Kidney (tissue), 14 donors: Measurements from ENCODE around the gene IER2. TPM values are rescaled to one million over a fixed set of nuclear protein-coding genes. Genes with fewer than 3 reads are reported as not detected.

ENCODE experiments used
- DNase-seq, 5 donors: peaks; one replicate each; pipeline ENCODE4 v3.0.0-alpha.2; 2013 to 2020
- FAIRE-seq: peaks from 2 replicates; lab custom pipeline; 2012; peaks lifted over from hg19 to GRCh38; lab: Jason Lieb, UNC
- H3K27ac ChIP-seq, 2 donors: one replicate each; pipeline ENCODE4 v1.7.0; 2013; ENCODE audit warnings: low read depth in 2 of 2, low read length in 2 of 2, inconsistent platforms in 1 of 2
- H3K27me3 ChIP-seq: one replicate; pipeline ENCODE4 v1.7.1; 2013; ENCODE audit warnings: low read length, inconsistent platforms; ENCODE audit not compliant: control insufficient read depth, insufficient read depth
- H3K36me3 ChIP-seq, 3 donors: one replicate each; pipeline versions ENCODE4 v1.7.0 to v1.7.1; 2013; ENCODE audit warnings: low read length in 3 of 3, control low read depth in 1 of 3, inconsistent platforms in 1 of 3; ENCODE audit not compliant: insufficient read depth in 3 of 3, control insufficient read depth in 2 of 3
- H3K4me1 ChIP-seq, 3 donors: one replicate each; pipeline versions ENCODE4 v1.7.0 to v1.7.1; 2013; ENCODE audit warnings: low read length in 3 of 3, inconsistent platforms in 1 of 3, low read depth in 1 of 3; ENCODE audit not compliant: control insufficient read depth in 2 of 3, insufficient read depth in 2 of 3
- H3K4me3 ChIP-seq, 3 donors: one replicate each; pipeline versions ENCODE4 v1.7.0 to v1.8.1; 2013; ENCODE audit warnings: low read length in 3 of 3, control low read depth in 1 of 3, inconsistent platforms in 1 of 3
- H3K9ac ChIP-seq, 3 donors: one replicate each; pipeline versions ENCODE4 v1.7.0 to v1.7.1; 2013; ENCODE audit warnings: low read length in 3 of 3, control low read depth in 1 of 3, inconsistent platforms in 1 of 3
- H3K9me3 ChIP-seq, 3 donors: one replicate each; pipeline versions ENCODE4 v1.7.0 to v1.7.1; 2013; ENCODE audit warnings: low read length in 3 of 3, control low read depth in 1 of 3, inconsistent platforms in 1 of 3; ENCODE audit not compliant: control insufficient read depth in 2 of 3, insufficient read depth in 1 of 3
- intact Hi-C: fragments of 100-400 bp; cut with DNase I; formaldehyde crosslinking; loops from one replicate; pipeline ENCODE4 v1.11.1; 2022
- polyA plus RNA-seq: library from polyadenylated mRNA; stranded (reverse); fragments of 350-450 nt; fragmentation: Illumina TruSeq; extraction: RNeasy Lipid Tissue Mini Kit (QIAGEN cat#74804); gene quantifications from one replicate; pipeline ENCODE4 v1.2.3, GENCODE V29; 2014; ENCODE audit warnings: low read depth, low replicate concordance; ENCODE audit not compliant: insufficient read depth
- total RNA-seq: library from RNA; stranded (reverse); fragmentation: NEBNext Ultra II Directional; extraction: Animal tissue kit (Norgen Biotek cat#: 25700); gene quantifications from one replicate; pipeline ENCODE4 v1.2.1, GENCODE V29; 2021
- TF ChIP-seq, protein P1 (sequence below): IDR thresholded peaks from 3 replicates; pipeline ENCODE4 v1.5.1; 2012; ENCODE audit warnings: mild to moderate bottlenecking, moderate library complexity, borderline replicate concordance; ENCODE audit not compliant: insufficient read depth; ENCODE audit errors: extremely low read depth
- donor health status: control.
- donor health status: control.
- donor health status: control.
- donor health status: control.
- donor health status: control.
- donor health status: DM: yes; HTN: yes; CAD: no.
- donor health status: Normal renal cell carcinoma (clear cell type).

IER2 gene
- total and polyA plus RNA-seq, 2 donors from 2014 or later: 73.9 to 96.7 TPM

DNA sequence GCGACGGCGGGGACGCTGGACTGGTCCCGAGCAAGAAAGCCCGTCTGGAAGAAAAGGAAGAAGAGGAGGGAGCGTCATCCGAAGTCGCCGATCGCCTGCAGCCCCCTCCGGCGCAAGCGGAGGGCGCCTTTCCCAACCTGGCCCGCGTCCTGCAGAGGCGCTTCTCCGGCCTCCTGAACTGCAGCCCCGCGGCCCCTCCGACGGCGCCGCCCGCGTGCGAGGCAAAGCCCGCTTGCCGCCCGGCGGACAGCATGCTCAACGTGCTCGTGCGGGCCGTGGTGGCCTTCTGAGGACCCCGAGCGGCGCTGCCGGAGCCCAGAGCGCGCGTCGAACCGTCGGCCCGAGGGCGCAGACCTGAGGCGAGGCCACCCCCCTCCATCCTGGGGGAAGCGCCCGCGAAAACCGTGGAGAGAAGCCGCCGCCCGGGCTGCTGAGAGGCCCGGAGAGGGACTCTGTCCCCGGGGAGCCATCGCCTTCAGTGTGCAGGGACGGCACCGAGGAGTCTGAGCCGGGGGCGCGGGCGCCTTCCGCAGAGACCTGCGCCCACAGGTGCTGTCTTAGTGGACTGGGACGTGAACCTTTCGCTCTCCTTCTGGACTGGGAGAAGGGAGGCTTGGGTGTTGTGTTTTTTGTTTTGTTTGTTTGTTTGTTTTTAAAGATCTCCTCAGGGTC is 3.5 kb downstream of the IER2 start:
- Histone ChIP-seq H3K36me3 (no peaks in the 10 kb centered on the region), H3K4me1 (peaks cover 0 to 12% (median 0%) of the 10 kb centered on the region in 3 donors), H3K27ac (peak overlapping the region; percentile 98), H3K27me3 (no peaks in the 10 kb centered on the region), H3K9me3 (no peaks in the 10 kb centered on the region), H3K9ac (peak overlapping the region; percentile 83 to 99 (median 93)), H3K4me3 (peak overlapping the region; percentile 89 to 99 (median 95))
- intact Hi-C loops: no loop called here
- no peak for FAIRE-seq
- peak; percentile 53 to 92 (median 72) for DNase-seq
- TF ChIP-seq, protein P1, sequence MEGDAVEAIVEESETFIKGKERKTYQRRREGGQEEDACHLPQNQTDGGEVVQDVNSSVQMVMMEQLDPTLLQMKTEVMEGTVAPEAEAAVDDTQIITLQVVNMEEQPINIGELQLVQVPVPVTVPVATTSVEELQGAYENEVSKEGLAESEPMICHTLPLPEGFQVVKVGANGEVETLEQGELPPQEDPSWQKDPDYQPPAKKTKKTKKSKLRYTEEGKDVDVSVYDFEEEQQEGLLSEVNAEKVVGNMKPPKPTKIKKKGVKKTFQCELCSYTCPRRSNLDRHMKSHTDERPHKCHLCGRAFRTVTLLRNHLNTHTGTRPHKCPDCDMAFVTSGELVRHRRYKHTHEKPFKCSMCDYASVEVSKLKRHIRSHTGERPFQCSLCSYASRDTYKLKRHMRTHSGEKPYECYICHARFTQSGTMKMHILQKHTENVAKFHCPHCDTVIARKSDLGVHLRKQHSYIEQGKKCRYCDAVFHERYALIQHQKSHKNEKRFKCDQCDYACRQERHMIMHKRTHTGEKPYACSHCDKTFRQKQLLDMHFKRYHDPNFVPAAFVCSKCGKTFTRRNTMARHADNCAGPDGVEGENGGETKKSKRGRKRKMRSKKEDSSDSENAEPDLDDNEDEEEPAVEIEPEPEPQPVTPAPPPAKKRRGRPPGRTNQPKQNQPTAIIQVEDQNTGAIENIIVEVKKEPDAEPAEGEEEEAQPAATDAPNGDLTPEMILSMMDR: no peak

DNA sequence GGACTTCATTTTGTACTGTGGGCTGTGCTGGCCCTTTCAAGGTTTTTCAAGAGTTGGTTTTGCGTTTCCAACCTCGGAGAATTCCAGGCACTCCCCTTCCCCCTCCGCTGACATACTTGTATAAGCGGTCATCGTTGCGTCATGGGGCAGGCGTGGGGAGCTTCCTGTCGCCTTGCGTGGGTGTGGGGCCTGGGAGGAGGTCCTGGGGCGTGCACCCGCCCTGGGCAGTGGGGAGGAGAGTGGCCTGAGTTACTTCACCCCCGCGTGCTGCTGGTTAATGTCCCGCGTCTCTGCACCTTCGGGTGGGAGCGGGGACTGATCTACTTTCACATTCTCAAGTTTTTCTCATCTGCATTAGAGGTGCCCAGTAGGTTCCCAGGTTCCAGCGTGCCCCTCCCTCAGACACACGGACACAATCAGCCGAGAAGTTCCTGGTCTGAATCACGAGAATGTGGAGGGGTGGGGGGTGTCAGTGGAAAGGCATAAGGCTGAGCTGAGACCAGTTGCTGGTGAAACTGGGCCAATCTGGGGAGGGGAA is 4.1 kb downstream of the IER2 start:
- intact Hi-C loops: no loop called here
- H3K36me3 ChIP-seq: no peaks in the 10 kb centered on the region
- peak overlapping the region; percentile 98 for H3K27ac ChIP-seq
- TF ChIP-seq, protein P1: no peak
- H3K4me3 ChIP-seq: peak overlapping the region; percentile 89 to 99 (median 95)
- FAIRE-seq (no peak), DNase-seq (peak; percentile 89 to 99 (median 93))
- H3K9me3 ChIP-seq: no peaks in the 10 kb centered on the region
- peaks cover 0 to 10% (median 0%) of the 10 kb centered on the region in 3 donors for H3K4me1 ChIP-seq
- no peaks in the 10 kb centered on the region for H3K27me3 ChIP-seq
- H3K9ac ChIP-seq: peak overlapping the region; percentile 83 to 99 (median 93)

DNA sequence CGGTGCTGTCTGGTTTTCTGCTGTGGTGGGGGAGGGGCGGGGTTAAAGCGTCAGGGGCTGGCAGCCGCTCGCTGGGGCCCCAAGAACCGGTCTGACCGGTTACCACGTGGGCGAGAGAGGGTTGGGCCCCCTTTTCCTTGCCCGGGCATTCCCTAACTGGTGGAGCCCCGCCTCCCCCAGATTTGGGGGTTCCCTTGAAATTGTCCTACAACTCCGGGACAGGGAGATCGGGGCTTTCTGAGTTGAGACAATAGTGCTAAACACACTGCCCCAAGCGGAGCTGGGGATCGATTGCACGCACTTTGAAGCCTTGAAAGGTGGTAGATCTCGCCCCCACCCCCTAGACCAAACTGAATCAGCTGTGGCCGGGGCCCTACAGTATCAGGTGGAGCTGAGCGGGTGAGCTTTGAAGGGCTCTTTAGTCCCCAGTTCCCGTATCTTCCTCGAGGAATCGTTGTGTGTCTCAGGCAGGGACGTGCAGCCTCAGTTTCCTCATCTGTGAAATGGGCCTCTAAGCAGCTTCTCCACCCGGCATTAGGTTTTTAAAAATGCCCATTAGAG is 4.8 kb downstream of the IER2 start:
- H3K27ac ChIP-seq: peak overlapping the region; percentile 98
- no peak for FAIRE-seq

More for the DNA sequence above, 4.8 kb downstream of the IER2 start:
- peak; percentile 92 to 96 (median 95) for DNase-seq
- Histone ChIP-seq H3K4me3 (peak overlapping the region; percentile 89 to 99 (median 95)), H3K4me1 (peaks cover 0 to 7% (median 0%) of the 10 kb centered on the region in 3 donors), H3K27me3 (no peaks in the 10 kb centered on the region), H3K9ac (peak overlapping the region; percentile 83 to 99 (median 93)), H3K9me3 (no peaks in the 10 kb centered on the region), H3K36me3 (no peaks in the 10 kb centered on the region)
- TF ChIP-seq, protein P1: peak; percentile 3
- intact Hi-C loops: no loop called here
